GM21825 (cell line): ENCODE results near the gene TMEM26.

ENCODE experiments used
- ATAC-seq: cut with Tn5 transposase; IDR thresholded peaks from one replicate; pipeline ENCODE4 v1.9.1; 2021; ENCODE audit warnings: mild to moderate bottlenecking, moderate library complexity; ENCODE audit not compliant: unreplicated experiment

Gene TMEM26

DNA sequence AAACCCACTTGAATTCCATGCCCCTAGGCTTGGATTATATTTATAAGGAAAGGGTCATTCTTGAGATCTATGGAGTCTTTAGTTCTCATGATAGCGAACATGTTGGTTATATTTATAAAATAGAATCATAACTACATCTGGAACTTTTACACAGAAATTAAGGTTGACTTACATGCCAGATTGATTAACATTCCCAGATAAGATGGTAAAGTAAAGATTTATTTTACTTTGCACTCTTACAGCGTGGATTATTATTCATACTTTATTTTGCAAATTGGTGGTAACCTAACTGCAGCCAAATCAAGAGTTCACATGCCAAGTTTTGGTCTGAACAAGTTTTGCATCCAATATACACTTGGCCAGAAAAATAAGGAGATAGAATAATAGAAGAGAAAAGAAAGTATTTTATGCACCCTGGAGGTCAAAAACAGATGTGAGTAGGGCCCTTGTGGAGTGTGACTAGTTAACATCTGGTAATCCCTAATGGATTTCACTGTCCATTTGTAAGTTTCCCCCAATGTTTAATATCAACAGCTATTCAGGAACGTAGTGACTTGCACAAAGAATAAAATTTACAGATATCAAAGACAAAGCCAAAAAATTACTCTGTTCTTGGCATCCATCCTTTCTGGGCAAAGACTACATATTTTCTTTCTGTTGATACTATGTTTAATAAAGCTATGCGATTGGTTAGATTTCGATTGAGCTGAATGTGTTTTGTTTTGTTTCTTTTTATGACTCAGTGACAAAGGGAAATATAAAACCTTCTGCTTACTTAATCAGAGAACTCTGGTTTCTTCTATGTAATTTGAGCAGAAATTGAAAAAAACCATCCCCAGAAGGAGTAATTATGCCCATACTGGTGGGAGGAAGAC is 10.1 kb upstream of the TMEM26 start:
- ATAC-seq, result no peak

DNA sequence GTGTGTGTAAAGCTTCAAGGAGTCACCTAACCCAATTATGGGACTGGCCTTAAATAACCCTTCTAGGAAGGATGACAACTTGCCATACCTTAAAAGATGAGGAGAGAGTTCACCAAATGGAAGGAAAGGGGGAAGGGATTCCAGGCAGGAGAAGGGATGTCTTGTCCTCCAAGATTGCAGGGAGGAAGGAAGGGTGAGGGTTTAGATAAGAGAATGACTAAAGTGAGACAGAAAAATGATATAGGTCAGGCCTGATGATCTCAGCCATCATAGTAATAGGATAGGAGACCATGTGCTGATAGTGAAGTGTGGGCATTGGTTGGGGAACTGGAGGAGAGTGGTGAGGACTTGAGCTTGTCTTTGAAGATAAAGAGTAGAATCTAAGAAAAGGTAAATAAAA is 7.7 kb upstream of the TMEM26 start:
- ATAC-seq, result no peak

DNA sequence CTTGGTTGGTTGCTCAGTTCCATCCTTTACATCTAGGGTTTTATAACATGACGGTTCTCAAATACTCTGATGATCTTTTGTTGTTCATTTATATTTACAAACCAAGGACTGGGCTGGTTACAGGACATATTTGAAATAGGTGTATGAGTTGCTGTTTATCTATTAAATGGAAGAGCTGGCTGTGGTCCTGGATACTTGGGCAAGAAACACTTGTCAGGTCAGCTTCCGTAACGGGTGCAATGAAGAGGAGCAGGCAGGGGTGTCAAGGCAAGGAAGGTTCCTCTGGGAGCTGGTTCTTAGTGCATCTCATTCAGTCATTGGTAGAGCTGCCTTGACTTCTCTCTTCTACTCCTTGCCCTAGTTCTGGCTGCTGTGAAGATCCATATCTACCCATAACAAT is 4.8 kb upstream of the TMEM26 start:
- ATAC-seq, result no peak

DNA sequence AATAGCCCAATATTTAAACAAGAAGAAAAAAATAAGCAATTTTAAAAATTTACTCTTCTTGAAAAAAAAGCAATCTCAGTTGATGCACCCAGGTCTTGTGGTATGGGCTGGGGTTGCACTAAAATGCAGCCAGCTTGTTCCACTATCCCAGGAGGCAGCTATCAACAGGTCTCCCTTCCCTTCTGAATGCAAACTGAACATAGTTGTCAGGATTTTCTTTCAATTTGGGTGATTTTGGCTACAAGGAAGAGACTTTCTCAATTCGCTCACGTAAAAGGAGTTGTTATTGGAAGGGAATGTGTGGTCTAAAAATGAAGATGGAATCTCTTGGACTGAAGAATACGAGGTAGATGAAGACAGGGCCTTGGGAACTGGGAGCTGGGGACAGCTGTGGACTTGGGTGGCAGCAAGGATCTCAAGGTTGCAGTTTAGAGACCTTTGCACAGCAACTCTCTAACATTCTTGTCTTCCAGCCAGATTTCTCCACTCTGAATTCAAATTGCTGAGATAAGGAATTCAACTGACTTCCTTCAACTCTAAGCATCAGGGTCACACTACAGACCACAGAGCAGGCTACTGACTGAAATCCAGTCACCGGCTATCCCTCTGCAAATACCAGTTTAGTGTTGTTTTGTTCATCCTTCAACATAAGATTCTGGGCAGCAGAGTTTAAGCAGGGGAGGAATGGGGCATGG is 3.1 kb upstream of the TMEM26 start:
- no peak for ATAC-seq

DNA sequence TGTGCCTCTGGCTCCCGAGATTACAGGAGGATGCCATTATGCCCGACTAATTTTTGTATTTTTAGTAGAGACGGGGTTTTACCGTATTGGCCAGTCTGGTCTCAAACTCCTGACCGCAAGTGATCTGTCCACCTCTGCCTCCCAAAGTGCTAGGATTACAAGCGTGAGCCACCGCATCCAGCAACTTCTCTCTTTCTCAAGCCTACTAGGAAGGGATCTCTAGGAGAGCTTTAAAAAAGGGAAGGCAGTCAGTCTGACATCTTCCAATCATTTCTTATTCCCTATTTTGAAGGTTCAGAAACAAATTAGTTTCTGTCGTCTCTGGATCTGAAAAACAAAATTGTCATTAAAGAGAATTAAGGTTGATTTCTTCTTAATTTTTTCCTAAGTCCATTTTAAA is 2.5 kb upstream of the TMEM26 start:
- no peak for ATAC-seq

DNA sequence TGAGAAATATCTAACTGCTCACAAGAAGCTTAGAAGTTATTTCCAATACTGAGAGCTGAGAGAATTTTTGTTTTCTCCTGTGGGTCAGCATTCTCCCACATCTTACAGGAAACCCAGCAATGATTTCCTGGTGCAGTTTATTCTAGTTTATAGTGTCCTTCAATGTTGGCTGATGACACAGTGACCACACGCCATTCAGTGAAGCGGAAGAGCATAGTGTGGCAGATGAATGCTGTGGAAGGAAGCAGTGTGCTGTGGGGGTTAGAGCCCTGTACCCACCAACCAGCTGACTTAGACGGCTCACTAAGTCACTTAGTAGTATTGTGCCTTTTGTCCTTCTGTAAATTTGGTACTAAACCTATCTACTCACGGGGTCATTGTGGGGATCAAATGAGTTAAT is 1.4 kb upstream of the TMEM26 start:
- ATAC-seq, result no peak

DNA sequence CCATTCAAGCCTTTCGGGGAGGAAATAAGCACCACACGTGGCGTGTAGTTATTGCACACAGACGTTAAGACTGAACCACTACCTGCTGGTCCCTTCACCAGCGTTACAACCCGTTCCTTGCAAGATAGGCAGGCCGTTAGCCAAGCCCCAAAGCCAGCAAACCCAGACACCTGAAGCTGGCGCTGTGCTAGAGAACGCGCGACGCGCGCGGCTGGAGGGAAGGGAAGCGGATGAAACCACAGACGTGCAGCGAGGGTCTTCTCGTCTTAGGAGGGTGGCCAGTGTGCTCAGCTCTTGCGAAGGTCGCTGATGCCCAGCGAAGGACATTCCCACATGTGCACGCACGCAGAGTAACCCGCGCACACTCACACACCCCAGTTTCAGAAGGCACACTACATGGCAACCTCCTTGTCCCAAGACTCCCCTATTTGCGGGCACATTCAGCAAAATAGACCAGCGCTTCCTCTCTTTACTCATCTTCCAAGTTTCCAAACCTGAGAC is 980 bp downstream of the TMEM26 start:
- ATAC-seq, result no peak

DNA sequence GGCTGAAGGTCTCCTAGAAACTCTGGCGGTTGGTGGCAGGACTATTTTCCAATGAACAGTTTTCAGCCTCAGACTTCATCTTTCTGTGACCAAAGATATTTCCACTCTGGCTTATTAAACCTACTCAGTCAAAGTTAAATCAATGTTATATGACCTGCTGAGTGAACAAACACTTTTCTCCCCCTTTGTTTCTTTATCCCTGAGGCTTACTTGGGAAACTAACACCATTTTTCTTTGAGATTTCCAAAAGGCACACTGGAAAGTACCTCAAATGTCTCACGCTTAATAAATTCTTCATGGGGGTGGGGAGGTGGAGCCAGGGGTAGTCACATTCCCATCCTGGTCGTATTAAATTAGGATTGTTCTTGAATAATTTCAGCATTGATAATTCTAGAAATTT is 1.8 kb downstream of the TMEM26 start:
- no peak for ATAC-seq

DNA sequence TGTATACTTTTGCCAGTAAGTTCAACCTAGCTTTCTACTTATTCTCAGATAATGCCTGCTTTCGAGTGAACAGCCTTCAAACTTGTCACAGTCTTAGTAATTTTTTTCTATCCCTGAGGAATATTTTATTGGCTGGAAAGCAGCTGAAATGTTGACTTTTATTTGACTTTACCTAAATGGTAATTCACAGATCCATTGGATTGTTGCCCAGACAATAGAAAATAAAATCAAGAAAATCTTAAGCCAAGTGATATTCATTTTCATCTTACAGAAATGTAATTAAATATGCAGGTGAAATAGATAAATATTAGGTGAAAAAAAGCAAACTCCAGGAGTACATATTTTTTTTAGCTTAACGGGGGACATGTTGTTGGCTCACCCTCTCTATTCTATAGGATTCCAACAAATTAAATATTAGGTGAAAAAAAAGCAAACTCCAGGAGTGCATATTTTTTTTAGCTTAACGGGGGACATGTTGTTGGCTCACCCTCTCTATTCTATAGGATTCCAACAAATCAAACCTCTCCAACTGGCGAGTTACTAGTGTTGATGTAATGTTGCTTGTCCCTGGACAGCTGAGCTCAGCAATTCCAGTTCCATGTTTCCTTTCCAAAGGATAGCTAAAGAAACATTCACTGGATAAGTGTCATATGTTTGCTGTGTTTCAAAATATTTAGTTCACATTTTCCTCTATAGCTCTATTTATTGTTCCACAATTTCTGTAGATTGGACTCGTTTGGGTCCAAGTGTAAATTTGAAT is 4.2 kb downstream of the TMEM26 start:
- ATAC-seq, result no peak

DNA sequence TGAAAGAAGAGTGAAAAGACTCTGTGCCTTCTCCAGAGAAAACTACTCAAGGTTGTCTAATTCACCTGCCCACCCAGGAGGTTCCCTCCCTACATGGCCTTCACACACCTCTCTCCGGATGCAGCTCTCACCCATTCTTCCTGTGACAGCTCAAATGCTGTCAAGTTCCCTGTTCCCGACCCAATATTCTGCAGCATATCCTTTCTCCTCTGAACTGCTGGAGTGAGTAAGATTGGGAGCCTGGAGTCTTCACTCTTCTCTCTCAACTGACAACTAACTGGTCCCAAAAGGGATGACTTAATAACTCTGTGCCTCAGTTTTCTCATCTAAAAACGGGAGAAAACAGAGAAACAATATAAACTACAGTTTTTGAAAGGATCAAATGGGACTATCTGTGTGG is 5.1 kb downstream of the TMEM26 start:
- no peak for ATAC-seq

DNA sequence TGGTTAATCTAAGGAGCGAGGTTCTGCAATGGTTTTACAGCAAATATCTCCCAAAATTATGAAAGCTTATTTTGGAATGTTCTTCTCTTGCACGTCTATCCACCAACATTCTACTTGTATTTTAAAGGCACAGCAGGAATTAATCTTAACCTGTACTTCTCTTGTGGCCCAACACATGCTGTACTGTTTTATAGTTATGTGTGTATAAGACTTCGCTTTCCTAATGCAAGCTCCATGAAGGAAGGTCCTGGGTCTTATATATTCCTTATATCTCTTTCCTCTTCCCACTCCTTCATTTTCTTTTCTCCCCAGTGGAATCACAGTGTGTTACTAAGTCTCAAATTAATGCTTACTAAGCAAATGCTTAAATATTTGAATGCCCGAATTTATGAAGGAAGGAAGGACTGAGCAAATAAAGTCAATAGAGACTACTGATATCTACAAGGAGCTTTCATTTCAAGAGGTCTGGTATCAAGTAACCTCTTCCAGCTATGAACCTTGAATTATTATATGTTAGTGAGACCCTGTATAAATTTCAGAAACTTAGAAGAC is 14.0 kb downstream of the TMEM26 start:
- ATAC-seq, result no peak

DNA sequence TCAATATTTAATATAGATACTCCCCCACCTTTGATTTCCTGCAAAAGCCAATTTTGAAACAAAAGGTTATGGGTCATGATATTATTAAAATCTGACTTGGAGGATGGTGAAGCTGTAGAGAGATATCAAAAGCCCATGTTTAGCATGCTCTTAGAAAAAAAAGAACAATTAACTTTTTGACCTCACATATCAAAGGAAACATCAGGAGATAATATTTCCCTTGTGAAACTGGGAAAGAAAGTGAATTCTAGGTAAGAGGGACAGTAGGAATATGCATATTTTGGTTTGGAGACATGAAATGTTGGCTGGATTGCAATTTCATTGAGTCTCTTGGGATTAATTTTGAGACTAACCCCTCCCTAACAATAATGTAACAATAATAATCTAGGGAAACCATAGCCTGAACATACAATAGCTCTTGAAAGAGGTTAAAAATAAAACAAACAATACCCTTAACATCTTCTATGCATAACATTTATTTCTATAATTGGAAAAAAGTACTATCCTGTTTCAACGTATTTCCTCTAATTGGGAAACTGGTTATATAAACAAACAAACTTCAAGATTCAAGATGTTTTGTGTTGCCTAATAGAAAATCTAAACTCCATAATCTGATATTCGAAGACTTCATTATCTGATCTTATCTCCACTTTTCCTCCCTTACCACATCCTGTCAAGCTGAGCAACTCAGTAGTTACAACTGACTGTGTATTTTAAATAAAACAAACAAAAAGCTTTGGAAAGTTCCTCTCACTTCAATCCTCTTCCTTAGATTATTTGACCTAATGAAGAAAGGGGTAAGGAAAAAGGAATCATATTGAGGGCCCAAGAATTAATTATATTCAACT is 14.8 kb downstream of the TMEM26 start:
- no peak for ATAC-seq

DNA sequence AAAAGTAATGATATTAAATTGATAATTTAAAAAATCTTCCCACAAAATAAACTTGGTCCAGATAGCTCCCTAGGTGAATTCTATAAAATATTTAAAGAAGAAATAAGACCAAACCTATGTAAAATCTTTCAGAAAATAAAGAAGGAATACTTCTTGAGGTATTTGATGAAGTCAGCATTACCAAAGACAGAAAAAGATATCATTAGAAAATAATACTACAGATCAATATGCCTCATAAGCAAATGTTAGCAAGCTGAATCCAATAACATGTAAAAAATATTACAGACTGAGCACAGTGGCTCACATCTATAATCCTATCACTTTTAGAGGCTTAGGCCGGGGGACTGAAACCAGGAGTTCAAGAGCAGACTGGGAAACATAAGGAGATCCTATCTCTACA is 30.0 kb downstream of the TMEM26 start:
- no peak for ATAC-seq

DNA sequence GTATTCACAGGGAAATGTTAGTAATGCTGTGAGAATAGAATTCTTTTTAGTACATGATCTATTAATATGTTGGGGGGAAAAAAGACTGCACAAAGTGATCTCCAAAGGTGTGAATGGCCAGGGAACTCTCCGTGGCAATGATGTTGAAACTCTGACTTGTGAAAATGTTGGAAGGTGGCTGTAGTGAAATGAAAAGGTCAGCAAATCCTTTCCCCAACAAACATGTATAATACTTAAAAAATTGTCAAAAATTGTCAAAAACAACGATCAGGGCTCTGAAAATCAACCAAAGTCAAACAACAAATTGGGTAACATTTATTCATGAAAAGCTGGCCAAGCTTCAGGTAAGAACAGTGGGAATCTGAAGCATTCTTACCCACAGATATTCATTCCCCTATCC is 35.5 kb downstream of the TMEM26 start:
- no peak for ATAC-seq

DNA sequence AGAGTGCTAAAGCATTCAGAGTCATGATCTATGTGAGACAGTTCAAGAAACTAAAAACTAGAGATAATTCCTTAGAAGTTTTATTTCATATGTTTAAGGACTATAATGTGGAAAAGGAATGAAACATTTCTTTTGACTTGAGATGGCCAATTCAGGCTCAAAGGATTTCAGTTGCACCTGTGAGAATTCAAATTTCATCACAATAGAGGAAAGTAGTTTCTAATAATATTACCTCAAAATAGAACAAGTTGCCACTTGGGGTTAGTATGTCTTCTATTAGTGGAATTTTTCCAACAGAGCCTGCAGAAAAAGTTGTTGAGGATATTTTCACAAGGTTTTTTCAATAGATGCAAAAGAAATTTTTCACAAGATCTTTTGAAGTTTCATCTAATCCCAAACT is 37.4 kb downstream of the TMEM26 start:
- ATAC-seq, result no peak

DNA sequence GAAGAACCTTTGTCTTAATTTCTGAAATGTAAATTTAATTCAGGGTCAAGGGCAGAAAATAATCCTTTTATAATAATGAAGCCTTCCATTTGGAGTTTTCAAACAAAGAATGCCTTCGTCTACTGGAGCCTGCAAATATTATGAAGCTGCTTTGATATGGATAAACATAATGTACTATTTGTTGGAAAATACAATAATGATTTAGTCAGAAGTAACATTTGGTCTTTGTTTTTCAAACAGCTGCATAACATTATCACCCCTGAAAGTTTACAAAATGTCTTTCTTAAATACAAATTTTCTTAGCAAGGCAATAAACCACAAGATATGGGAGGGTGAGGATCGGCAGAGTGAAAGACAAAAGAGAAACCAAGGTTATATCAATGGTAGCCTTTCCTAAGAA is 41.5 kb downstream of the TMEM26 start:
- ATAC-seq, result no peak

DNA sequence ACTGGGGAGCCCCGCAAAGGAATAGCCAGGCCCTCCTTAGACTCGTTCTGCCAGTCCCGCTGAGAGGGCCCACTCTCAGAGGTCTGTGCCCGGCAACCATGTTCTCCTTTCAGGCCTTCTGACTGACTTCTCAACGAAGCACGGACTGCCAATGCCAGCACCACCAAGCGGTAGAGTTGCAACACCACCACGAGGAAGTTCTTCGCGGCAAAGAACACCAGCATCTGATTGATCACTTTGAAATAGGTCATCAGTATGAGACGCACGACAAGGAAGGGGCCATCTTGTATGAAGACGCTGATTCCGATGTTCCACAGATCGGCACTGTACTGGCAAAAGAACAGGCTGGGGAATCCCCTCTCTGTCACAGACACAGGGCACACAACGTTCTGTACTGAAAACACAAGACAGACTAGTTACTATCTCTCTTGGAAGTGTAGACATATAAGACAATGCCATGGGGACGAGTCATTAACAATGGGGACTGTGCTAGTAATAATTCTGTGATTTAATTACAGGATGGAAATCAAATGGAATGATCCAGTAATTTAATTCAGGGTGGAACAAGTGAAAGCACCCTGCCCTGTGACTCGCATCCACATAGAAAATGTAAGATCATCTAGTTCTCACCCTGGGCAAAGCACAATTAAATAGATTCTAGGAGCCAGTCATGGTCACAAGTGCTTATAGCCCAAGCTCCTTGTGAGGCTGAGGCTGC is 42.7 kb downstream of the TMEM26 start:
- ATAC-seq, result no peak

DNA sequence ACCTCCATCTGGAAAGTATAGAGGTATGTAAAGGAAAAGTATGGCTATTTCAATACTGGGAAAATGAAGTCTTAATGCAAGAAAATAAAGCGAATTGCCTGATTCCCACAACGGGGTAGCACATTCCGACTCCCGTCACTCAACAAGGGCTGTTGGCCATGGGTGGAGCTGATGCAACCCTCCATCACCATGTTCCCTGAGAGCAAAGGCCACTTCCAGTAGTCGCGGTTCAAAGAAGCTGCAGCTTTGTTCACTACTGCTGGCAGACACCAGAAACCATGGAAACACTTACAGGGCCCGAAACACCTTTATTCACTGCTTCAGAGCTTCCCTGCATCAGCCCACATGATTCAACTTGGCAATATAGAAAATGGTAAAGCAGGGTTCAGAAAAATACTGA is 44.0 kb downstream of the TMEM26 start:
- no peak for ATAC-seq

DNA sequence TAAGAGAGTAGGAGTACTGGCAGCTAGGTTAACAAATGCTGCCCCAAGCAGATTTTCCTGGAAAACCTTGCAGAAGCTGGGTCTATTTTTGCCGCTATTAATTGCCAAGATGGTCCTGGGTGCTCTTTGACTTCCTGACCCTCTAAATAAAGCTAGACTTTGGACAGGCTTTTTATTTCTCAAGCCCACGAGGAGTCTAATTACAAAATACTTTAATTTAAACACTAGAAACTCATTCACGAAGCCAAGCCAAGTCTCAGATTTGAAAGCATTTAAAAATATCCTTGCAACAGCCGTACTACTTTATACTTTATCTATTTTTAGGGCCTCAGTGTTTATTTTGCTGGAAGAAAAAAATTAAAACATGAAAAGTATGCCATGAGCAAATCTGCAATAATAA is 45.1 kb downstream of the TMEM26 start:
- ATAC-seq, result no peak

DNA sequence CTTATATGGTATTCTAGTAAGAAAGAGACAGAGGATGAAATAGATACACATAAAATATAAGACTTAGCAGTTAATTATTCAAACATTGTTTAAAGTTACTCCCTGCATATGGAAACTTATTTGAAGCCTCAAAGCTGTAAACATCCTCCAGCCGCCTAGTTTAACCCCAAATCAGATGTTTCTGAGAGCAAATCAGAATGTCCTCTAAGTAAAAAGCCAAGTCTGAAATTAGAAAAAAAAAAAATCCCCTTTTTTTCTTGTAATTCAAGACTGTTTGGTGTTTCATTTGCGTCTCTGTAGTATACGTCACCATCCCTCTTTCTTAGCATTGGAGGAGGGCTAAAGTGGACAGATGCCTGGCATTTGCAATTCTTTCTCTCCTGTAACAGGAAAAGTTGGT is 46.4 kb downstream of the TMEM26 start:
- ATAC-seq, result no peak
